Endothelial cell of umbilical vein (primary cell): ENCODE measurements around the gene SMARCA4. TPM values are rescaled to one million over a fixed set of nuclear protein-coding genes. Genes with fewer than 3 reads are reported as not detected.

Experiments used
- BruUV-seq: library from RNA; stranded (reverse); fragments of 400-500 nt; replicated peaks from 2 replicates; lab custom pipeline; 2021; lab: Mats Ljungman, UMichigan
- CTCF ChIA-PET: fragments of 300-600, 350-600 bp; sonication (Branson Sonifier 250); formaldehyde crosslinking; loops from one replicate; lab custom pipeline; 2021; ENCODE audit warnings: antibody characterized with exemption, inconsistent platforms; lab: Charles Lee
- POLR2A ChIA-PET: fragments of 300-600, 350-600 bp; sonication (Branson Sonifier 250); formaldehyde crosslinking; loops from one replicate; lab custom pipeline; 2021; ENCODE audit warnings: antibody characterized with exemption, inconsistent platforms; lab: Charles Lee
- DNase-seq: peaks from one replicate; pipeline ENCODE4 v3.0.0-alpha.2; 2011; ENCODE audit warnings: low read depth, low spot score
- FAIRE-seq: peaks from 2 replicates; lab custom pipeline; 2011; peaks lifted over from hg19 to GRCh38; lab: Jason Lieb, UNC
- H2AFZ ChIP-seq: 2 replicates; pipeline ENCODE4 v1.6.0; 2012; ENCODE audit warnings: low read depth, low read length, control low read depth, inconsistent platforms
- H3K27ac ChIP-seq: 2 replicates; pipeline ENCODE4 v1.5.1; 2011; ENCODE audit warnings: low read depth, mild to moderate bottlenecking, control low read depth, low read length, moderate library complexity; ENCODE audit not compliant: insufficient read depth
- H3K27me3 ChIP-seq, 2 experiments: 2 replicates each; pipeline versions ENCODE4 v1.6.0 to v1.6.1; 2011; ENCODE audit warnings: low read length in 2 of 2, mixed read lengths in 1 of 2; ENCODE audit not compliant: control insufficient read depth in 2 of 2, insufficient read depth in 2 of 2
- H3K36me3 ChIP-seq, 2 experiments: 2 replicates in 1 of 2; 3 replicates in 1 of 2; pipeline ENCODE4 v1.5.1; 2011; ENCODE audit warnings: low read length in 2 of 2, mild to moderate bottlenecking in 1 of 2, moderate library complexity in 1 of 2; ENCODE audit not compliant: control insufficient read depth in 2 of 2, insufficient read depth in 2 of 2; ENCODE audit errors: extremely low read depth in 1 of 2
- H3K4me1 ChIP-seq: 3 replicates; pipeline ENCODE4 v1.5.1; 2011; ENCODE audit warnings: mild to moderate bottlenecking, low read length; ENCODE audit not compliant: control insufficient read depth, insufficient read depth; ENCODE audit errors: extremely low read depth
- H3K4me2 ChIP-seq: 2 replicates; pipeline ENCODE4 v1.6.1; 2011; ENCODE audit warnings: low read length, control low read depth, mixed read lengths; ENCODE audit not compliant: insufficient read depth
- H3K4me3 ChIP-seq, 3 experiments: fragments of 200-600 bp in 1 of 3; sonication (generic), shearing (Covaris generic) in 1 of 3; replicated peaks in 1 of 3; 2 replicates each; pipeline ENCODE4 v1.5.1; 2011 to 2016; ENCODE audit warnings: control low read depth in 3 of 3, low read length in 3 of 3, mild to moderate bottlenecking in 2 of 3, inconsistent platforms in 1 of 3, low read depth in 1 of 3, moderate library complexity in 1 of 3; ENCODE audit not compliant: insufficient read depth in 1 of 3
- H3K79me2 ChIP-seq: 2 replicates; pipeline ENCODE4 v1.6.0; 2012; ENCODE audit warnings: low read length, inconsistent platforms; ENCODE audit not compliant: control insufficient read depth, insufficient read depth
- H3K9ac ChIP-seq: replicated peaks from 2 replicates; pipeline ENCODE3; 2011; ENCODE audit warnings: low read length, control low read depth; ENCODE audit not compliant: insufficient read depth; ENCODE audit errors: extremely low read depth
- H3K9me1 ChIP-seq: replicated peaks from 3 replicates; pipeline ENCODE4 v1.6.0; 2011; ENCODE audit warnings: mild to moderate bottlenecking, low read length; ENCODE audit not compliant: control insufficient read depth, insufficient read depth; ENCODE audit errors: extremely low read depth
- H3K9me3 ChIP-seq: replicated peaks from 2 replicates; pipeline ENCODE4 v1.5.1; 2012; ENCODE audit warnings: low read length, inconsistent platforms; ENCODE audit not compliant: control insufficient read depth, insufficient read depth
- H4K20me1 ChIP-seq: replicated peaks from 2 replicates; pipeline ENCODE3; 2011; ENCODE audit warnings: mild to moderate bottlenecking, low read length; ENCODE audit not compliant: control insufficient read depth, insufficient read depth; ENCODE audit errors: extremely low read depth
- CTCF ChIP-seq, 2 donors: IDR thresholded peaks; 1 replicate in 1 of 2; 2 replicates in 1 of 2; pipeline ENCODE4 v1.5.1; 2011; ENCODE audit warnings: low read length in 2 of 2, mild to moderate bottlenecking in 2 of 2, moderate library complexity in 2 of 2, control low read depth in 1 of 2, inconsistent platforms in 1 of 2, low read depth in 1 of 2; ENCODE audit not compliant: insufficient read depth in 1 of 2; ENCODE audit errors: extremely low read depth in 1 of 2
- EZH2 ChIP-seq: IDR thresholded peaks from 2 replicates; pipeline ENCODE4 v1.6.1; 2012; ENCODE audit warnings: borderline replicate concordance, low read depth, mild to moderate bottlenecking, moderate library complexity, low read length, inconsistent platforms; ENCODE audit not compliant: severe bottlenecking
- FOS ChIP-seq: IDR thresholded peaks from 2 replicates; pipeline ENCODE4 v1.6.1; 2011; ENCODE audit warnings: mild to moderate bottlenecking, low read length, moderate library complexity, borderline replicate concordance; ENCODE audit not compliant: insufficient read depth
- GATA2 ChIP-seq: IDR thresholded peaks from 2 replicates; pipeline ENCODE4 v1.7.0; 2011; ENCODE audit warnings: low read depth, mild to moderate bottlenecking, moderate library complexity, mixed read lengths, low read length; ENCODE audit not compliant: insufficient read length, insufficient read depth
- JUN ChIP-seq: IDR thresholded peaks from 2 replicates; pipeline ENCODE4 v1.6.1; 2011; ENCODE audit warnings: borderline replicate concordance, low read depth; ENCODE audit not compliant: insufficient read length, insufficient read depth
- MAX ChIP-seq: IDR thresholded peaks from 2 replicates; pipeline ENCODE4 v1.6.1; 2011; ENCODE audit not compliant: insufficient read depth, insufficient read length
- MYC ChIP-seq: IDR thresholded peaks from one replicate; pipeline ENCODE4 v1.6.1; 2011; ENCODE audit warnings: mild to moderate bottlenecking, low read depth, low read length
- POLR2A ChIP-seq: IDR thresholded peaks from 2 replicates; pipeline ENCODE4 v1.6.1; 2012; ENCODE audit warnings: low read depth, mild to moderate bottlenecking, control low read depth, low read length
- POLR2AphosphoS5 ChIP-seq: IDR thresholded peaks from 2 replicates; pipeline ENCODE4 v1.6.1; 2012; ENCODE audit warnings: low read depth, mild to moderate bottlenecking, control low read depth, low read length, moderate library complexity; ENCODE audit not compliant: insufficient read depth
- dilution Hi-C: fragments of 300-500 bp; cut with MboI; formaldehyde crosslinking; loops from one replicate; pipeline ENCODE4 v1.15.0; 2019; ENCODE audit warnings: low sequenced_read_pairs; ENCODE audit not compliant: extremely low pct_ligation_motif_present
- intact Hi-C: fragments of 100-400 bp; cut with micrococcal nuclease; formaldehyde crosslinking; loops from one replicate; pipeline ENCODE4 v1.10.0; 2022
- polyA plus RNA-seq, 4 experiments: library from polyadenylated mRNA; depleted of rRNA in 3 of 4; stranded (reverse) in 3 of 4; unstranded in 1 of 4; fragments of >200 nt; gene quantifications; 2 replicates each; pipeline versions ENCODE4 v1.2.1 to v1.2.3, GENCODE V29; 2011 to 2012; ENCODE audit warnings: missing spikeins in 1 of 4
- total RNA-seq: library from RNA; stranded (reverse); gene quantifications from 2 replicates; pipeline ENCODE4 v1.2.3, GENCODE V29; 2021

The SMARCA4 gene
- total and polyA plus RNA-seq, 2 donors (not counting 3 experiments of a cell fraction or from before 2014, with no cell fraction given), result 65.0 to 177 TPM

- Histone ChIP-seq H3K9me3 (no peaks in the 10 kb centered on the region), H3K9me1 (no peaks in the 10 kb centered on the region), H3K4me1 (no peaks in the 10 kb centered on the region), H3K4me2 (no peak overlapping the region), H3K9ac (no peak overlapping the region), H4K20me1 (no peaks in the 10 kb centered on the region), H3K27me3 (no peaks in the 10 kb centered on the region), H2AFZ (no peak overlapping the region), H3K79me2 (no peaks in the 10 kb centered on the region), H3K4me3 (no peak overlapping the region), H3K27ac (no peak overlapping the region), H3K36me3 (peaks cover 2 to 20% of the 10 kb centered on the region in 2 experiments)
- ChIA-PET CTCF (interaction anchor here (1.0 kb wide), 1 partner anchor 15 kb away, joined by 3 read pairs; no protein-coding TSS in a partner anchor), POLR2A (no interaction called here)
- BruUV-seq, result no TSS peak
- dilution Hi-C loops (no loop called here), intact Hi-C loops (loop anchor here (5.0 kb wide), 1 partner anchor 37 kb away; the partner anchor contains the start of gene LDLR)
- FAIRE-seq (no peak), DNase-seq (no peak)
- no peak for TF ChIP-seq POLR2A
- TF ChIP-seq JUN, result no peak
- TF ChIP-seq MAX, result no peak
- no peak for TF ChIP-seq MYC
- no peak for TF ChIP-seq GATA2
- TF ChIP-seq CTCF (IDR thresholded peaks at IDR 0.05; ENCODE audit: extremely low read depth in 1 of 2, insufficient read depth in 1 of 2, low read depth in 1 of 2, low read length in 2 of 2), result no peak
- no peak for TF ChIP-seq POLR2AphosphoS5
- no peak for TF ChIP-seq EZH2
- TF ChIP-seq FOS, result no peak
Measured at GRCh38 chr19:11050323-11051114, 89.7 kb downstream of the SMARCA4 start.
